DND-41 (cell line): Measurements from ENCODE around the gene DENND1A.

Experiments
- ATAC-seq: fragments of 200-7000 bp; cut with Tn5 transposase; 3 replicates; pipeline ENCODE4 v1.9.1; 2021; ENCODE audit warnings: low read depth; ENCODE audit not compliant: insufficient read depth
- DNase-seq: peaks from one replicate; pipeline ENCODE4 v3.0.0-alpha.2; 2020
- H2AFZ ChIP-seq: 2 replicates; pipeline ENCODE4 v1.6.0; 2012; ENCODE audit warnings: low read depth, low read length
- H3K27ac ChIP-seq: 2 replicates; pipeline ENCODE4 v1.5.1; 2012; ENCODE audit warnings: low read length, inconsistent platforms
- H3K27me3 ChIP-seq: fragments of 200-600 bp; sonication (generic); 2 replicates; pipeline ENCODE4 v1.6.0; 2012; ENCODE audit warnings: low read length, mild to moderate bottlenecking, inconsistent platforms; ENCODE audit not compliant: insufficient read depth, poor library complexity
- H3K36me3 ChIP-seq: 2 replicates; pipeline ENCODE4 v1.5.1; 2012; ENCODE audit warnings: low read length, inconsistent platforms; ENCODE audit not compliant: insufficient read depth
- H3K4me1 ChIP-seq: 2 replicates; pipeline ENCODE4 v1.5.1; 2012; ENCODE audit warnings: mild to moderate bottlenecking, low read length; ENCODE audit not compliant: insufficient read depth
- H3K4me2 ChIP-seq: 2 replicates; pipeline ENCODE4 v1.6.0; 2012; ENCODE audit warnings: mild to moderate bottlenecking, moderate library complexity, low read length, inconsistent platforms; ENCODE audit not compliant: insufficient read depth
- H3K4me3 ChIP-seq, 2 experiments: fragments of 200-600 bp in 1 of 2; shearing (Covaris generic) in 1 of 2; 2 replicates each; pipeline ENCODE4 v1.5.1; 2012 to 2016; ENCODE audit warnings: inconsistent platforms in 2 of 2, low read length in 2 of 2, mild to moderate bottlenecking in 2 of 2, low read depth in 1 of 2, moderate library complexity in 1 of 2
- H3K79me2 ChIP-seq: 2 replicates; pipeline ENCODE4 v1.6.0; 2012; ENCODE audit warnings: low read length, inconsistent platforms; ENCODE audit not compliant: insufficient read depth
- H3K9ac ChIP-seq: 2 replicates; pipeline ENCODE4 v1.6.0; 2012; ENCODE audit warnings: low read depth, mild to moderate bottlenecking, inconsistent platforms, low read length, moderate library complexity
- H3K9me3 ChIP-seq: 2 replicates; pipeline ENCODE4 v1.5.1; 2012; ENCODE audit warnings: low read length, moderate library complexity, mild to moderate bottlenecking, inconsistent platforms; ENCODE audit not compliant: insufficient read depth, severe bottlenecking
- H4K20me1 ChIP-seq: 2 replicates; pipeline ENCODE4 v1.6.0; 2012; ENCODE audit warnings: low read length; ENCODE audit not compliant: insufficient read depth
- EZH2 ChIP-seq: IDR thresholded peaks from 3 replicates; pipeline ENCODE4 v1.6.1; 2012; ENCODE audit warnings: borderline replicate concordance, low read depth, mild to moderate bottlenecking, moderate library complexity, low read length, inconsistent platforms; ENCODE audit not compliant: severe bottlenecking
- TF ChIP-seq, protein P1 (sequence below): IDR thresholded peaks from 2 replicates; pipeline ENCODE4 v1.5.1; 2012; ENCODE audit warnings: borderline replicate concordance, low read length, moderate library complexity, mild to moderate bottlenecking; ENCODE audit not compliant: poor library complexity, severe bottlenecking; ENCODE audit errors: extremely low read depth

The DENND1A gene

GRCh38 chr9:123715258-123715657 lies 214.7 kb downstream of the DENND1A start:
- DNase-seq (no peak), ATAC-seq (no peak)
- no peak overlapping the region for H3K4me3 ChIP-seq
- H3K79me2 ChIP-seq = no peaks in the 10 kb centered on the region
- no peaks in the 10 kb centered on the region for H3K4me1 ChIP-seq
- TF ChIP-seq, protein P1, sequence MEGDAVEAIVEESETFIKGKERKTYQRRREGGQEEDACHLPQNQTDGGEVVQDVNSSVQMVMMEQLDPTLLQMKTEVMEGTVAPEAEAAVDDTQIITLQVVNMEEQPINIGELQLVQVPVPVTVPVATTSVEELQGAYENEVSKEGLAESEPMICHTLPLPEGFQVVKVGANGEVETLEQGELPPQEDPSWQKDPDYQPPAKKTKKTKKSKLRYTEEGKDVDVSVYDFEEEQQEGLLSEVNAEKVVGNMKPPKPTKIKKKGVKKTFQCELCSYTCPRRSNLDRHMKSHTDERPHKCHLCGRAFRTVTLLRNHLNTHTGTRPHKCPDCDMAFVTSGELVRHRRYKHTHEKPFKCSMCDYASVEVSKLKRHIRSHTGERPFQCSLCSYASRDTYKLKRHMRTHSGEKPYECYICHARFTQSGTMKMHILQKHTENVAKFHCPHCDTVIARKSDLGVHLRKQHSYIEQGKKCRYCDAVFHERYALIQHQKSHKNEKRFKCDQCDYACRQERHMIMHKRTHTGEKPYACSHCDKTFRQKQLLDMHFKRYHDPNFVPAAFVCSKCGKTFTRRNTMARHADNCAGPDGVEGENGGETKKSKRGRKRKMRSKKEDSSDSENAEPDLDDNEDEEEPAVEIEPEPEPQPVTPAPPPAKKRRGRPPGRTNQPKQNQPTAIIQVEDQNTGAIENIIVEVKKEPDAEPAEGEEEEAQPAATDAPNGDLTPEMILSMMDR = no peak
- TF ChIP-seq EZH2 = no peak
- H3K27ac ChIP-seq = no peak overlapping the region
- H3K9ac ChIP-seq = no peak overlapping the region
- H3K9me3 ChIP-seq = no peaks in the 10 kb centered on the region
- H3K27me3 ChIP-seq = no peaks in the 10 kb centered on the region
- H2AFZ ChIP-seq = no peak overlapping the region
- H3K4me2 ChIP-seq = no peak overlapping the region
- no peaks in the 10 kb centered on the region for H4K20me1 ChIP-seq
- no peaks in the 10 kb centered on the region for H3K36me3 ChIP-seq

DNA sequence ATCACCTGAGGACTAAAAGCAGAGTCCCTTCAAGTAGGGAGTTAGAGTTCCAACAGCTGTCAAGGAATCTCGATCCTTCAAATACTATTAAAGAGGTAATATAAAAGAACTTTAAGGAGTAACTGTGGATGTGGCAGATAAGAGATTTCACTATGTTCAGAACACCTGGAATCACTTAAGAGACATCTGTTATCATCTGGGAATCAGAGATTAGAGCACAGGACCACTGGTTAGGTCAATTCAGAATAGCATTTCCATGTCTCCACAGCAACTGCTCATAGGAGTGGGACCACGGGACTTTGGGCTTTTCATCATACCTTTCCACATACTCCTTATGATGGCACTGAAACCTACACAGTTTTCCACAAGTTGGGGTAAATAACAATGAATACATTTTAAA lies 216.6 kb downstream of the DENND1A start:
- H3K27me3 ChIP-seq = no peaks in the 10 kb centered on the region
- no peak overlapping the region for H2AFZ ChIP-seq
- no peaks in the 10 kb centered on the region for H3K36me3 ChIP-seq
- TF ChIP-seq, protein P1 = no peak
- TF ChIP-seq EZH2 = no peak
- no peak overlapping the region for H3K9ac ChIP-seq
- H3K9me3 ChIP-seq = no peaks in the 10 kb centered on the region
- no peak overlapping the region for H3K27ac ChIP-seq
- H4K20me1 ChIP-seq = no peaks in the 10 kb centered on the region
- ATAC-seq (no peak), DNase-seq (no peak)
- no peak overlapping the region for H3K4me3 ChIP-seq
- no peak overlapping the region for H3K4me2 ChIP-seq
- H3K4me1 ChIP-seq = no peaks in the 10 kb centered on the region
- H3K79me2 ChIP-seq = no peaks in the 10 kb centered on the region

GRCh38 chr9:123712399-123712798 lies 217.5 kb downstream of the DENND1A start:
- no peaks in the 10 kb centered on the region for H3K79me2 ChIP-seq
- no peak overlapping the region for H2AFZ ChIP-seq
- H3K9me3 ChIP-seq = no peaks in the 10 kb centered on the region
- H3K27me3 ChIP-seq = no peaks in the 10 kb centered on the region
- H4K20me1 ChIP-seq = no peaks in the 10 kb centered on the region
- H3K4me2 ChIP-seq = no peak overlapping the region
- ATAC-seq (no peak), DNase-seq (no peak)
- no peak for TF ChIP-seq EZH2
- TF ChIP-seq, protein P1 = no peak
- no peak overlapping the region for H3K4me3 ChIP-seq
- H3K27ac ChIP-seq = no peak overlapping the region
- no peak overlapping the region for H3K9ac ChIP-seq
- no peaks in the 10 kb centered on the region for H3K36me3 ChIP-seq
- no peaks in the 10 kb centered on the region for H3K4me1 ChIP-seq

GRCh38 chr9:123710299-123710698 lies 219.6 kb downstream of the DENND1A start:
- no peaks in the 10 kb centered on the region for H3K9me3 ChIP-seq
- no peak overlapping the region for H3K27ac ChIP-seq
- DNase-seq (no peak), ATAC-seq (no peak)
- H3K4me3 ChIP-seq = no peak overlapping the region
- H4K20me1 ChIP-seq = no peaks in the 10 kb centered on the region
- TF ChIP-seq, protein P1 = no peak
- no peak for TF ChIP-seq EZH2
- no peak overlapping the region for H3K4me2 ChIP-seq
- no peaks in the 10 kb centered on the region for H3K4me1 ChIP-seq
- no peaks in the 10 kb centered on the region for H3K27me3 ChIP-seq
- H3K36me3 ChIP-seq = no peaks in the 10 kb centered on the region
- no peak overlapping the region for H3K9ac ChIP-seq
- no peaks in the 10 kb centered on the region for H3K79me2 ChIP-seq
- no peak overlapping the region for H2AFZ ChIP-seq
